ENCODE measurements around the gene TTC23.
"Not testable (repeated sequence)": the region's sequence is repeated elsewhere in the genome, so short reads cannot be mapped to it uniquely, and the experiment has no call there.

TTC23 gene

GRCh38 chr15:99192181-99192580 is 57.2 kb downstream of the TTC23 start:
- not testable (repeated sequence) for DNase-seq

GRCh38 chr15:99187936-99188335 is 61.4 kb downstream of the TTC23 start:
- no peak for DNase-seq

DNA sequence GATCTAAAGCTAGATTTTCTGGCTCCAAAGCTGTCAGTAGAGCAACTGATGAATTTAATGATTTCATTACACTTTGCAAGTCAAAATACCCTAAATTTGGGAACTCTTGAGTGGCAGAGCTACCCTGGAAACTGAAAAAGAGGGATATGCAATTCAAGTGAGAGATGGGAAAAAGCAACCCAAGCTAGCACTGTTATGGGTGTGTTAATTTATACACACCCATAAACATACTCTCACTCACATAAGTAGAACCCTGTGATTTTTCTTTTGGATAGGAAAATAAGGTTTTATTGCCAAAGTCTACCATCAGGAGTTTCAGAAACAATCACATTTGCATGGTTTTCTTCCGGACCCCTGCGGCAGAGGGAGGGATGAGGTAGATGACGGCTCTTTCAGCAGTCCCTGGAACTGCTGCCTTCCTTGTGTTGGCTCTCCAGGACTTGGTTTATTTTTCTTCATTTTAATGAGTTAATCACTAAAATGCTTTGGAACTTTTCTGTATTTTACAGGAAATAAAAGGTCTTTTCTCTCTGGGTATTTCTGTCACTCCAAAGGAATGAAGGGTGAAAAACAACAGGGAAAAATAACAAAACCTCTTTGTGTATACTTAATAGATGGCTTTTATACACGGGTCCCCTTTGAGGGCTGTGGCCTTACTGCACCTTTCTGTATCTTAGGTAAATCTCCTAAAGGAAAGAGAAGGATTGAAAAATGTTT is 63.8 kb downstream of the TTC23 start:
- DNase-seq: no peak

DNA sequence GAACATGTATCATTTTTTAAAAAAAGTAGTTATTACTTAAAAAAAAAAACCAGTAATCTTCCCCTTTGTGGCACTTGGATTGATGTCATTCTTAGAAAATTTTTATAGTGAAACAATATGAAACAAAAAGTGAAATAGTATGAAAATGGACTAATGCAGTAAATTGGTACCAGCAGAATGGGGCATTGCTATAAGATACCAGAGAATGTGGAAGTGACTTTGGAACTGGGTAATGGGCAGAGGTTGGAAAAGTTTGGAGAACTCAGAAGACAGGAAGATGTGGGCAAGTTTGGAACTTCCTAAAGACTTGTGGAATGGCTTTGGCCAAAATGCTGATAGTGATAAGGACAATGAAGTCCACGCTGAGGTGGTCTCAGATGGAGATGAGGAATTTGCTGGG is 66.6 kb downstream of the TTC23 start:
- no peak for DNase-seq

DNA sequence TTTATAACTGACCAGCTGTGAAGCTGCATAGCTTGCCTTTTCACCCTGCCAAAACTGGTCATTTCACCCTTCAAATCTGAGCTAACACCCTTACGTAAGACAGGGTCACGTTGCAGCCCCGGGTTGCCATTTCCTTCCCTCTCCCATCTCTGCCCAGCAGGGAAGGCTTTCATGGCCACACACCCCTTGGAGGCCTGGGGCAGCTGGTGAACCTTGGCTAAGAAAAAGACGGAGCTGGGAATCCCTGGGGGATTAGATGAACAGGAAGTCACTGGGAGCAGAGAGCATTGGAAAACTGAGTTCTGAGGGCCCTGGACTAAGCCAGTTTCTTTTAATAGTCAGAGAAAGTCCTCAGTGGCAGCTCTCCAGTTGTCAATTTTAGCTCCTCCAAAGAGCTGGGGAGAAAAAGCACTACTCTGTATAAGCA is 67.8 kb downstream of the TTC23 start:
- DNase-seq: no peak

- DNase-seq: no peak
Observed at GRCh38 chr15:99180964-99181306, 68.4 kb downstream of the TTC23 start.

GRCh38 chr15:99180086-99180963 is 69.1 kb downstream of the TTC23 start:
- no peak for DNase-seq

- no peak for DNase-seq
Observed at GRCh38 chr15:99177679-99178078, 71.7 kb downstream of the TTC23 start.

GRCh38 chr15:99176757-99177156 is 72.6 kb downstream of the TTC23 start:
- DNase-seq: no peak

DNA sequence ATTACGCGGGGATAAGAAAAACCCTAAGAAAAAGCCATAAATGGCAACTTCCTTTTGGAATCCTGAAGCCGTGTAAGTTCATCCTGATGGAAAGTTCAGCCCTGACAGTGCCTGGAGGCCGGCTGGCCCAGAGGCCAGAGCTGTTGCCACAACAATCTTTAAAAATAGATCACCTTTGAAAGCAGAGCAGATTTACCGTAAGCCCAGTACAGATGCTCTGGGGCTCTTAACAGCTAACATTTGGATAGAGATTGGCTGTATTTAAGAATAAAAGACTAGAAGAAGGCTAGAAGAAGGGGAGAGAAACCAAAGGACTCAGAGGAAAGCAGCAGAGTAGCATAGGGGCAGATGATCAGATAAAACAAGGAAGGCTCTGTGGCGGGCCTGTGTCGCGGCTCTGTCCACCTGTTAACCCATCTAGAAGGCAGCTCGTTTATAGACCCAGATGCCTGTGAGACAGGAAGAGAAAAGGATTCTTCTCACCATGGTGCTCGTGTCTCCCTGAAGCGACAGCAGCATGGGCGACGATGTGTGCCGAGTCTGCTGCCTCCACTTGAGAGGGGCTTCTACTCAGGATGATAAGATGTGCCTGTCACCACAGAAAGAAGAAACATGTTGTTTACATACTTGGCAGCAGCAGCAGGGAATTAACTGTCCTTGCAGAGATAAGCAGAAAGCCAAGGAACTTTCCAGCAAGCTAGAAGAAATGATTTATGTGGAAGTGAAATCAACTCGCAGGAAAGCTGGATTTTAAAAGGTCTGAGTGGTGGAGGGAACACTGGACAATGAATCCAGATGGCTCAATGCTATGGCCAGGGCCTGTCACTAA is 74.6 kb downstream of the TTC23 start:
- DNase-seq: no peak

GRCh38 chr15:99172989-99173388 is 76.4 kb downstream of the TTC23 start:
- DNase-seq: no peak

GRCh38 chr15:99172171-99172570 is 77.2 kb downstream of the TTC23 start:
- DNase-seq: no peak

- DNase-seq: no peak
Observed at GRCh38 chr15:99170476-99171065, 78.8 kb downstream of the TTC23 start.

DNA sequence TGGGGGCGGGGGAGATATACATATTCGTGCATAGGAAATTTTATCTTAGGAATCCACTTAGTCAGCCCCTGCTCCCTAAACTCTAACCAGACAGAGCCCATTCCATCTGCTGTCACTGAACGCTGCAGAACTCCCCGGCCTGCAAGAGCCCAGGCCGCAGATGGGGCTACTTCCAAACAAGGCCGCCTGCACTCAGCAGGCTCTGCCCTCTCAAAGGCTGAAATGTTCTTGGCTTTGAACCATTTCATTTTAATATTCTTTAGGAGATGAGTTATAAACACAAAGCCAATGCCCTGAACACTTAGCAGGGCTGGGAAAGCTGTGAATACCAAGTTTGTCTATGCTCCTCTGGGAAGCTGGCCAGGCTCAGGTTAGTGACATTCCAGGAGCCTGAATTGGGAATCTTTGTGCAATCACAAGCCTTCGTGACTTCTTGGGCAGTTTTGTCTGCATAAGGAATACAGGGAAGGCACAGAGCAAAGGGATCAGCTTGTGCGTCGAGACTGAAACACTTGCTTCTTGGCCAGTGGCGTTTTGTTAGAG is 79.5 kb downstream of the TTC23 start:
- no peak for DNase-seq

GRCh38 chr15:99168601-99169580 is 80.5 kb downstream of the TTC23 start:
- DNase-seq: no peak

DNA sequence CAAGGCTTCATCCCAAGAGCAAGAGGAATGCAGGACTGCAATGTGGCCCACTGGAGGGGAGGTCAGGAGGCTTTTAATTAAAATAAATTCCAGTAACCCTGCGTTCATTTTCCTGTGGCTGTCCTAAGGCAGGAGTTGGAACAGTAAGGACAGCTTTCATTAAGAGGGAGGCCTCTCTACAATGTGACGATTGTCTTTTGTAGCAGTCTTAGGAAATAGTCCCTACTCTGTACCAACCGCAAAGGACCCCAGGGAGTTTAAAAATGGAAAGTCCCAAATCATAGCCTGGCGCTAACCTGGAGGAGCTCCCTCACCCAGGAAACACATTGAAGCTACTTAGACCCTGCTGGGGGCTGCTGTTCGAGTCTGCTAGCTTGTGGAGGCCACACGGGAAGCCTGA is 81.7 kb downstream of the TTC23 start:
- no peak for DNase-seq

DNA sequence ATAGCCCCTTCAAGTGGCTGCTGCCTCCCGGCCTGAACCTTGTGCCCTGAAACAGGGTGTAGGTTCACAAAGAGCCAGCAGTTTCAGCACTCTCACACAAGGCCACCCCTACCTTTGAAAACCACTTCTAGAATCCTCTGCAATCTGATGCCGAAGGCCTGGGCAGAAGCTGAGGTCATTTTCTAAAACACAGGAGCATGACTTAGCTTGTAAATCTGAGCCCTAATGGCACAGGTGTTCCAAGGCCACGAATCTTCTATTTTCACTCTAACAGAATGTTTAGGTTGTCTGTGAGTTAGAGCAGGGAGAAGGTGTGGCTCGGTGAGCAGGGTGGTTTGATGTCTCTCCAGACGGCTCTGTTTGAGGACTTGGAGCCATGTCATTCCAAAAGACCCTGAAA is 82.2 kb downstream of the TTC23 start:
- DNase-seq: no peak

GRCh38 chr15:99165956-99166689 is 83.3 kb downstream of the TTC23 start:
- DNase-seq: no peak

DNA sequence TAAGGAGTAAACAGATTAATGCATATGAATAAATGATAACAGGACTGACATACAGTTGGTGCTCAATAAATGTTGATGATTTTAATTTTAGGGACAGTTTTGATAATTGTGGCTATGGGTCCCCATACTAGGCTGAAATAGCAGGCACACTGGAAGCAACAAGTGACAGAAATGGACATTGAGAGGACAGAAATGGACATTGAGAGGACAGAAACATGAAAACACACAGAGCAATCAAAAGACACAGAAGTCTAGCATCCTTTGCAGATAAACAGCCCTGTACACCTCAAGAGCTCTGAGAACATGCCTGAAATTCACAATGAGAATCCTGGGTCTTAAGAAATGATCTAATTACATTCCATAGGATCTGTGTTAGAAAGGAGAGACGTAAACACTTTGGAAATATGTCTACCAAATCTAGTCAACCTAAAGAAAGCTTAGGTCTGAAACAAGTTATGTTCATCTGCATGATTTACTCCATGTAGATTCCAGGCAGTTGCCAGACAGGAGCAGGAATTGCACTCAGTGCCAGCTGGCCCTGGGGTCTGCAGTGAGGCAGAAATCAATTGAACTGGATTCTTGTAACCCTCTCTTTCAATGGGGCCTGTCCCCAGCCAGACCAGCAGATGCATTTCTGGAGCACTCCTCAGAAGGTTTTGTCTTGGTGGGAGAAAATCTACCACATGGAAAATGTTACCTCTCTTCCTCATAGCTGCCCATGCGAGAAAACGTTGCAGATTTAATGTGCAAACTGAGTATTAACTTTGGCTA is 84.2 kb downstream of the TTC23 start:
- no peak for DNase-seq

- DNase-seq: no peak
Observed at GRCh38 chr15:99164119-99164518, 85.3 kb downstream of the TTC23 start.
